ENCODE measurements around the gene TSPAN9.

TSPAN9 gene

DNA sequence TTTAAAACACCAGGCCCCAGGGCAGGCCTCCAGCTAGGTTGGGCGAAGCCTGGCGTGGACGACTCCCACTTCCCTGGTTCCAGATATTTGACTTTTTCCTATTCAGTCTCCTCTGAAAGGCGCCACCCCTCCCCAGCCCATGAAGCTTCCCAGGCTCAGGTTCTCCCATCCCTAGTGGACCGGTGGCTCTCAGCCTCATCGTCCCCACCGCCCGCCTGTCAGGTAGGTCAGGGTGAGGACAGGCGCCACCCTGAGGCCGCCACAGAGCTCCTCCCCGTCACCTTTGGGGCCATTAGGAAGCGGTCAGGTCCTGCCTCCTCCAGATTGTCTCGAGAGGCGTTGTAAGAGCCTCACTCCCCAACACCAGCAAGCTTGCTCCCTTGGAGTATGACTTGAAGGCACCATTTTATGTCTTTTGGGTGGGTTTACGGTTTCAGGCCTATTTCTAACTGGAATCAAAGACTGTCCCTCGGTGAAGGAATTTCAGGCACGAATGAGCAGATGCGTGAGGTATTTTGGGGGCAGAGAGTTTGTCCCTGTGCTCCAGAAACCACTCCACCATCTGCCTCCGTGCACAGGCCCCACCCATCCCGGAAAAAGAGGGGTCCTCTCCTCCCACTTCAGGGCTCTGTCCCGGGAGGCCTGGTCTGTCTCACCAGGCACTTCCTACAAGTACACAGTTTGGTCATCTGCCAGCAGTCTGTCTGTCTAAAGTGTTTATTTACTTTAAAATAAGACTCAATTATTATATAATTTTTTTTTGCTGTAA lies 55.6 kb downstream of the TSPAN9 start:
- DNase-seq (ENCODE audit: low read depth in 1 of 2, low spot score in 1 of 2) = no peak
- Histone ChIP-seq H3K27me3 (ENCODE audit: insufficient read depth, poor library complexity, severe bottlenecking) (peaks cover 35% of the 10 kb centered on the region), H3K4me3 (replicated peaks; ENCODE audit: insufficient read depth, low read length) (no peak overlapping the region), H3K27ac (replicated peaks) (no peak overlapping the region)
- TF ChIP-seq, protein P1, sequence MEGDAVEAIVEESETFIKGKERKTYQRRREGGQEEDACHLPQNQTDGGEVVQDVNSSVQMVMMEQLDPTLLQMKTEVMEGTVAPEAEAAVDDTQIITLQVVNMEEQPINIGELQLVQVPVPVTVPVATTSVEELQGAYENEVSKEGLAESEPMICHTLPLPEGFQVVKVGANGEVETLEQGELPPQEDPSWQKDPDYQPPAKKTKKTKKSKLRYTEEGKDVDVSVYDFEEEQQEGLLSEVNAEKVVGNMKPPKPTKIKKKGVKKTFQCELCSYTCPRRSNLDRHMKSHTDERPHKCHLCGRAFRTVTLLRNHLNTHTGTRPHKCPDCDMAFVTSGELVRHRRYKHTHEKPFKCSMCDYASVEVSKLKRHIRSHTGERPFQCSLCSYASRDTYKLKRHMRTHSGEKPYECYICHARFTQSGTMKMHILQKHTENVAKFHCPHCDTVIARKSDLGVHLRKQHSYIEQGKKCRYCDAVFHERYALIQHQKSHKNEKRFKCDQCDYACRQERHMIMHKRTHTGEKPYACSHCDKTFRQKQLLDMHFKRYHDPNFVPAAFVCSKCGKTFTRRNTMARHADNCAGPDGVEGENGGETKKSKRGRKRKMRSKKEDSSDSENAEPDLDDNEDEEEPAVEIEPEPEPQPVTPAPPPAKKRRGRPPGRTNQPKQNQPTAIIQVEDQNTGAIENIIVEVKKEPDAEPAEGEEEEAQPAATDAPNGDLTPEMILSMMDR (IDR thresholded peaks at IDR 0.05; ENCODE audit: insufficient read depth, low read length) = no peak
- TF ChIP-seq SPI1 (IDR thresholded peaks at IDR 0.05; ENCODE audit: borderline replicate concordance, low read depth) = no peak
- no peak for TF ChIP-seq POLR2AphosphoS5 (IDR thresholded peaks at IDR 0.05; ENCODE audit: low read depth)
- TF ChIP-seq GABPA (IDR thresholded peaks at IDR 0.05; ENCODE audit: low read depth) = no peak
- TF ChIP-seq, protein P2, sequence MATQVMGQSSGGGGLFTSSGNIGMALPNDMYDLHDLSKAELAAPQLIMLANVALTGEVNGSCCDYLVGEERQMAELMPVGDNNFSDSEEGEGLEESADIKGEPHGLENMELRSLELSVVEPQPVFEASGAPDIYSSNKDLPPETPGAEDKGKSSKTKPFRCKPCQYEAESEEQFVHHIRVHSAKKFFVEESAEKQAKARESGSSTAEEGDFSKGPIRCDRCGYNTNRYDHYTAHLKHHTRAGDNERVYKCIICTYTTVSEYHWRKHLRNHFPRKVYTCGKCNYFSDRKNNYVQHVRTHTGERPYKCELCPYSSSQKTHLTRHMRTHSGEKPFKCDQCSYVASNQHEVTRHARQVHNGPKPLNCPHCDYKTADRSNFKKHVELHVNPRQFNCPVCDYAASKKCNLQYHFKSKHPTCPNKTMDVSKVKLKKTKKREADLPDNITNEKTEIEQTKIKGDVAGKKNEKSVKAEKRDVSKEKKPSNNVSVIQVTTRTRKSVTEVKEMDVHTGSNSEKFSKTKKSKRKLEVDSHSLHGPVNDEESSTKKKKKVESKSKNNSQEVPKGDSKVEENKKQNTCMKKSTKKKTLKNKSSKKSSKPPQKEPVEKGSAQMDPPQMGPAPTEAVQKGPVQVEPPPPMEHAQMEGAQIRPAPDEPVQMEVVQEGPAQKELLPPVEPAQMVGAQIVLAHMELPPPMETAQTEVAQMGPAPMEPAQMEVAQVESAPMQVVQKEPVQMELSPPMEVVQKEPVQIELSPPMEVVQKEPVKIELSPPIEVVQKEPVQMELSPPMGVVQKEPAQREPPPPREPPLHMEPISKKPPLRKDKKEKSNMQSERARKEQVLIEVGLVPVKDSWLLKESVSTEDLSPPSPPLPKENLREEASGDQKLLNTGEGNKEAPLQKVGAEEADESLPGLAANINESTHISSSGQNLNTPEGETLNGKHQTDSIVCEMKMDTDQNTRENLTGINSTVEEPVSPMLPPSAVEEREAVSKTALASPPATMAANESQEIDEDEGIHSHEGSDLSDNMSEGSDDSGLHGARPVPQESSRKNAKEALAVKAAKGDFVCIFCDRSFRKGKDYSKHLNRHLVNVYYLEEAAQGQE (IDR thresholded peaks at IDR 0.05; ENCODE audit: insufficient replicate concordance, low read depth) = no peak

DNA sequence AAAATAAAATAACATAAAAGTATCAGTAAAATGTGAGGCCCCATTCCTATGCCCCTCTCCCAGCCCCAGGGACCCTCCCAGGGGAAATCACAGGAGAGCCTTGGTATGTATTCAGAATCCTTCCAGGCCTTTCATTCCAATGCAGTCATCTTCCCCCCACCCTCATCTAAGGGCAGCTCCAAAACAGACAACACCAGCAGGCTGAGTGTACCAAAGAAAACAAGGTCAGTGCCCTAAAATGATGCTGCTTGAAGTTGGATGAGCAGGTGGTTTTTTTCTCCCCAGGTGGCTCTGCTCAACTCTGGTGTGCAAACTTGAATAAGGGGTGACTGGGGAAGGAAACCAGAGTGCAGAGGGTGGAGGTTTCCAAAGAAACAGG lies 56.2 kb downstream of the TSPAN9 start:
- DNase-seq (ENCODE audit: low read depth in 1 of 2, low spot score in 1 of 2) = no peak
- Histone ChIP-seq H3K27ac (replicated peaks) (no peak overlapping the region), H3K27me3 (ENCODE audit: insufficient read depth, poor library complexity, severe bottlenecking) (peaks cover 35% of the 10 kb centered on the region), H3K4me3 (replicated peaks; ENCODE audit: insufficient read depth, low read length) (no peak overlapping the region)
- TF ChIP-seq SPI1 (IDR thresholded peaks at IDR 0.05; ENCODE audit: borderline replicate concordance, low read depth) (no peak), POLR2AphosphoS5 (IDR thresholded peaks at IDR 0.05; ENCODE audit: low read depth) (no peak), GABPA (IDR thresholded peaks at IDR 0.05; ENCODE audit: low read depth) (no peak)
- TF ChIP-seq, protein P2 (IDR thresholded peaks at IDR 0.05; ENCODE audit: insufficient replicate concordance, low read depth) = no peak
- TF ChIP-seq, protein P1 (IDR thresholded peaks at IDR 0.05; ENCODE audit: insufficient read depth, low read length) = no peak

DNA sequence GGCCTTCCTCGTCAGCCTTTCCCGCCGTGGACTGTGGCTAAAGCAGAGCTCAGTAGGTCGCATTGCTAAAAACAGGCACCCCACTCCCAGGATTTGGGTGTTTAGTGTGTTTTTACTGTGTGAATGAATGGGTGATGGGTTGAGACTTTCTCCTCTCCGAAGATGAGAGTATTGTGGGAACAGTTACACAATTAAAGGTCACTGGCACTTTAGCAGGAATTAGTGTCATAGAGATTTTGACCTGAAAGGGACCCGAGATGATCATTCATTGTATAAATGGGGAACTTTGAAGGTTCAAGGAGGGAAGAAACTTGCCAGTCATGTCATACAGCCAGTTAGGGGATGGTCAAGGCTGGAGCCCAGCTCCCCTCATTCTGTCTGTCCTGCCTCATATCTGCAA lies 56.9 kb downstream of the TSPAN9 start:
- DNase-seq (ENCODE audit: low read depth in 1 of 2, low spot score in 1 of 2) = no peak
- Histone ChIP-seq H3K4me3 (replicated peaks; ENCODE audit: insufficient read depth, low read length) (no peak overlapping the region), H3K27me3 (ENCODE audit: insufficient read depth, poor library complexity, severe bottlenecking) (peaks cover 38% of the 10 kb centered on the region), H3K27ac (replicated peaks) (no peak overlapping the region)
- TF ChIP-seq SPI1 (IDR thresholded peaks at IDR 0.05; ENCODE audit: borderline replicate concordance, low read depth) = no peak
- no peak for TF ChIP-seq GABPA (IDR thresholded peaks at IDR 0.05; ENCODE audit: low read depth)
- no peak for TF ChIP-seq POLR2AphosphoS5 (IDR thresholded peaks at IDR 0.05; ENCODE audit: low read depth)
- TF ChIP-seq, protein P2 (IDR thresholded peaks at IDR 0.05; ENCODE audit: insufficient replicate concordance, low read depth) = no peak
- TF ChIP-seq, protein P1 (IDR thresholded peaks at IDR 0.05; ENCODE audit: insufficient read depth, low read length) = no peak
